T follicular helper cell (primary cell): ENCODE measurements around the gene GNG10.
"Not testable (repeated sequence)": the region's sequence is repeated elsewhere in the genome, so short reads cannot be mapped to it uniquely, and the experiment has no call there.

Experiments
- DNase-seq: peaks from one replicate; pipeline ENCODE4 v3.0.0-alpha.2; 2020; ENCODE audit warnings: low read depth
- total RNA-seq, 2 experiments: gene quantifications; one replicate each; lab custom pipeline; 2026; lab: John Stamatoyannopoulos, UW

GNG10 gene
- total RNA-seq = 0 to 0.13 reads per million in 2 experiments

DNA sequence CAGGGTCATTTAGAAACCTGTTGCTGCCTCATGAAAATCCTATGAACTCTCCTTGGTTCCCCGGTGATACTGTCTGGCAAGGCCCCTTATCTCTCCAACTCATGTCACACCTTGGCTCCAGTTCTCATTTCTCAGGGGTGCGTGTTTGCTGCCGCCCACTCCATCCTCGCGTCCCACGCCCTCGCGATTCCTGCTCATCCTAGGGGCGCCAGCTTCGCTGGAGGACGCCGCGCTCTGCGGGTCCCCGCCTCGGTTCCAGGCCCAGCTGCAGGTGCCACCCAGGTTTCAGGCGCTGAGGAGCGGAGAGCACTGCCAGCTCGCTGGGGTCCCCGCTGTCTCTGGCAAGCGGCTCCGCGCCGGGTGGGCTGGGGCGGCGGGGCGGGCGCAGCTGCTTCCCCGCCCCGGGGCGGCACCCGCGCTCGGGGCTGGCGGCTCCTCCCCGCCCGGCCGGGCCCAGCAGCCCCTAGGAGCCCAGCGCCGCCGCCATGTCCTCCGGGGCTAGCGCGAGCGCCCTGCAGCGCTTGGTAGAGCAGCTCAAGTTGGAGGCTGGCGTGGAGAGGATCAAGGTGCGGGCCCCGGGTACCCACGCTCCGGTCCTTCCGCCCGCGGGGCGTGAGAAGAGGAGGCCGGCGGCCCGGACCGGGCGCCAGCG lies at the start of gene GNG10:
Gene GNG10, plus strand, starts transcription at position 456 of the 652 bp plus-strand sequence. Its CDS starts 30 bp downstream, at position 486.
- DNase-seq = peak; percentile 54

DNA sequence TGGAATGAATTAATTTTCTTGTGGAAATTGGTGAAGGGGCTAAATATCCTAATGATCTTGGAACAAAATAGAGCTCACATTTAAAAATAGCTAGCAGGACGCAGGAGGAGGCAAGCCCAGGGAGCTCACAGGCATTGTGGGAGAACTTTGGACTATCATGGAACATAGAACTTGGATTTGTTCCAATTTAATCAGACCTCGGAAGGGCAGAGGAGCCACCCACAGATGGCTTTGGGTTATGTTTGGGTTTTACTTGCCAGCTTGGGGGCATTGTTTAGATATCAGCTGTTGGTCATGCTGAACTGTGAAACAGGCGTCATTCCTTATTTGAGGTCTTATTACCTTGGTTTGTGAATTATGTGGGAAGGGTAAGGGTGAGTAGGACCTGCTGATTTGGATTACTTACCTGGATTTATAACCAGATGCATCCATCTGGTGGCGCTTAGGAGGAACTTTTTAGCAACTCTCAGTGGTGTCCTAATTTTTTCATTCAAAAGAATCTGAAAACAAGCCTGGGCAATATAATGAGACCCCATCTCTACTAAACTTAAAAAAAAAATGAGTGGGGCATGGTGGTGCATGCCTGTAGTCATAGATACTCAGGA lies 47.9 kb upstream of the GNG10 start:
- DNase-seq = no peak

DNA sequence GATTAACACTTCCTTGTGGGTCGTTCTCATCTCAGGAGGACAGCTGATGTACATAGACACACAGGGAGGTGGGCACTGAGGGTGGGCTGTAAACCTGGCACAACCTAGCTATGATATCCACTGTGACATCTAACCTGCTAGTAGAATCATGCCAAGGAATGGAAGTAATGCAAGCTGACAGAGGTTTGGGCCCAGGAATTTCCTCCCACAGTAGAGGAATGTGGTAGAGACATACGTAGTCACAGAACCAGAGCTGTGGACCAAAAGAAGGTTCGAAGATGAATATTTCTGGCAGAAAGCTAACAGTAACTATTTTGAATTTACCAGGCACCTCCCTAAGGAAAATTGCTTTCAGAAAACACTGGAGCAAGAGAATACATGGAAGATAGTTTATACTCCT lies 45.5 kb upstream of the GNG10 start:
- DNase-seq = no peak

DNA sequence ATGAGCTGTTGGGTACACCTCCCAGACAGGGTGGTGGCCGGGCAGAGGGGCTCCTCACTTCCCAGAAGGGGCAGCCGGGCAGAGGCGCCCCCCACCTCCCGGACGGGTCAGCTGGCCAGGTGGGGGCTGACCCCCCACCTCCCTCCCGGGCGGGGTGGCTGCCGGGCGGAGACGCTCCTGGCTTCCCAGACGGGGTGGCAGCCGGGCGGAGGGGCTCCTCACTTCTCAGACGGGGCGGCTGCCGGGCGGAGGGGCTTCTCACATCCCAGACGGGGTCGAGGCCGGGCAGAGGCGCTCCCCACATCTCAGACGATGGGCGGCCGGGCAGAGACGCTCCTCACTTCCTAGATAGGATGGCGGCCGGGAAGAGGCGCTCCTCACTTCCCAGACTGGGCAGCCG lies 44.1 kb upstream of the GNG10 start:
- DNase-seq = not testable (repeated sequence)

DNA sequence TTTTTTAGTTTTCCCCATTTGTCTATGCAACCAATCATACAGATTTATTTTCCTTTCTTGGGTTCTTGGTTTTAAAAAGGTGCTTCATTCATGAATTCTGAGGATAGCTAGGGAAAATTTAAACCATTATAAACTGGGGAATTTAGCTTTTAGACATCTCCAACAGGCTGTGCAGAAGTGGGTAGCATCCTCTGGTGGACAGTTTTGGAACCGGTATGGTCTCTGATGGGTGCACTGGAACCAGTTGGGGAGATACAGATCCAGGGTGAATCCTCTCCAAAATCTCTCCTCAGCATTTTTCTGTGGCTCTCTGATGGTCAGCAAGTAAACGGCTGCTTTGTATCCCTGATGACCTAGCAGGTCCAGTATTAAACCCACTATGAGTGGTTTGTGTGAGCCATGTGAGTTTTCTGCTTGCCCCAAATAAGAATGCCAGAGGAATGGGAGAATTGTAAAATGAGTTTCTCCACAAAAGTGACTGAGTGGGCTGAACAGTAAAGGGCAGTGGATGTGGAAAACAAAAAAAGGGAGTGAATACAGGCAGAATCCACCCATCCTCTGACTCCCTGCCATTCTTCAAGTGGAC lies 39.4 kb upstream of the GNG10 start:
- DNase-seq = no peak

DNA sequence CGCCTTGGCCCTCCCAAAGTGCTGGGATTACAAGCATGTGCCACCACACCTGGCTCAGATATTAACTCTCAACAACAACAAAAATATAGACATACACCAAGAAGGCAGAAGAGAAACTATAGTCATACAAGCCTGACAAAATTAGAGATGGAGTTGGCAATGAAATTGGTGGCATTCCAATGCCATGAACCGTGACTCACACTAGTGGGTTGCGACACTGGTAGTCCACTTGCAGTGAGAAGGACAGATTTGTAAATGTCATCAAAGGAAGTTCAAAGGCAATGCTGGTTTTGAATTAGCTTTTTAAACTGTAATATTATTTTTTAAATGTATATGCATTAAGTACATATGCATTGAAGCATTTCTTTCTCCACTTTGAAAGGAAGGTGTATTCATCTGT lies 38.8 kb upstream of the GNG10 start:
- no peak for DNase-seq

DNA sequence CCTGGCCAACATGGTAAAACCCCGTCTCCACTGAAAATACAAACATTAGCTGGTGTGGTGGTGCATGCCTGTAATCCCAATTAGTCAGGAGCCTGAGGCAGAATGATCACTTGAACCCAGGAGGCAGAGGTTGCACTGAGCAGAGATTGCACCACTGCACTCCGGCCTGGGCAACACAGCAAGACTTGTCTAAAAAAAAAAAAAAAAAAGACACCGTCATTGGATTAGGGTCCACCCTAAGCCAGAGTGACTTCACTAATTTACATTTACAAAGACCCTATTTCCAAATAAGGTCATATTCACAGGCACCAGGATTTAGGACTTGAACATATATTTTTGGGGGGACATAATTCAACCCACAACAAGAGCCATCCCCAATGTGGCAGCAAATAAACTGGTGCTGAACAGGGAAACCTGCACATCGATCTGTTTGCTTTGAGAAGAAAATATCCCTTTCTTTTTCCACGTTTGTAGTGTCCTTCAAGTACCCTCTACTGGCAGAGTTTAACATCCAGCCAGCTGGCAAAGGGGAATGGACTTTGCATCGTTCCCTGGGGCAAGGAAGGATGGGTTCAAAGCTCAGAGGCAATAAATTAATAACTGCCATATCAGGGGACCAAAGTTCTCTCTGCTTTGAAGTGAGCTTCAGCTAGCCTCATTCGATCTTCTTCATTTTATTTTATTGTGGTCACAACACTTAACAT lies 34.0 kb upstream of the GNG10 start:
- DNase-seq = no peak

DNA sequence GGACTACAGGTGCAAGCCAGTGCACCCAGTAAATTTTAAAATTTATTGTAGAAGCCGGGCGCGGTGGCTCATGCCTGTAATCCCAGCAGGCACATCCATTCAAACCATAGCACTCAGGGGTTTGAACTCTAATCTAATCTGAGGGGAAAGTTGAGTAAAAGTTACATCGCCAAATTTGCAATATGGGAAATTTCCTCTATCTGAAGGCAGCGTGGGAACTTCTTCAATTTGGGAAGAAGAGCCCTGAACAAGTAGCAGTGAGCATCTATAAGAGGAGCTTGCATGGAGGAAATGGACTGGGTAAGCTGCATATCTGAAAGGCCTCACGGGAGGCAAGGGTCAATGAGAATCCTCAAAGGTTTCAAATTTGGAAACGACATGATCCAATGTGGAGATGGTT lies 33.0 kb upstream of the GNG10 start:
- no peak for DNase-seq

DNA sequence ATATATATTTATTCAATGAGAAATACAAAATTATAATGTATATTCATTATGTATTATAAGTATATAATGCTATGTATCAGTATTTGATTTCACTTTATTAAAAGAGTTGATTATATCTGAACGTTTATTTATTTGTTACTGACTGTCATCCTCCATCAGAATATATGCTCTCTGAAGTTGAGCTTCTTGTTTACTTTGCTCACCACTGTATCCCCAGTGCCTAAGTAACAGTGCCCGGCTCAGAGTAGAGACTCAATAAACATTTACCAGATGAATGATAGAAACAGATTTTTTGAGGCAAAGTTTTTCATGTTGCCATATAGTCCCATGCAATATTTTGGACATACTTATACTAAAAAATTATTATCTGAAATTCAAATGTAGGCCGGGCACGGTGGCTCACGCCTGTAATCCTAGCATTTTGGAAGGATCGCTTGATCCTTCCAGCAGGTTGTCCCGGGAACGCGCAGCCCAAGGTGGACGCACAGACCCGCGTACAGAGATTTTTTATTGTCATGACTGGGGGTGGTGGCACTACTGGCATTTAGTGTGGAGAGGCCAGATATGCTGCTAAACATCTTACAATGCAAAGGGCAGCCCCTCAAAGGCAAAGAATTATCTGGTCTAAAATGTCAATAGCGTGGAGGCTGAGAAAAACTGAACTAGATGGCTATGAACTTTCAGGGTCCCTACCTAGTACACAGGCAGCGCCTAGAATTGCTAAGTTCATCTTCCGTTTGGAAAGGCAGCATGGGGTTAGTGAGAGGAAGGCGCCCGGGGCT lies 31.0 kb upstream of the GNG10 start:
- no peak for DNase-seq

DNA sequence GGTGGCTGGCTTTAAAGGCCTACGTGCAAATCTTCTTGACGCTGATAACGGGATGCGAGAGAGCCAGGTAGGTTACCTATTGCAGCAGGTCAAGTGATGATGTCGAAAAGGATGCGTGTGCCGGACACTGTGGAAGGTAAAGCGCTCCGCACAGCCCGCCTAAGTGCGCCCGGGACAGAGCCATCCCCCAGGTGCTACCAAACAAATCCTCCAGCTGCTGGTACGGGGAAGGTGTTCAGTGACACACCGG lies 30.5 kb upstream of the GNG10 start:
- DNase-seq = no peak

DNA sequence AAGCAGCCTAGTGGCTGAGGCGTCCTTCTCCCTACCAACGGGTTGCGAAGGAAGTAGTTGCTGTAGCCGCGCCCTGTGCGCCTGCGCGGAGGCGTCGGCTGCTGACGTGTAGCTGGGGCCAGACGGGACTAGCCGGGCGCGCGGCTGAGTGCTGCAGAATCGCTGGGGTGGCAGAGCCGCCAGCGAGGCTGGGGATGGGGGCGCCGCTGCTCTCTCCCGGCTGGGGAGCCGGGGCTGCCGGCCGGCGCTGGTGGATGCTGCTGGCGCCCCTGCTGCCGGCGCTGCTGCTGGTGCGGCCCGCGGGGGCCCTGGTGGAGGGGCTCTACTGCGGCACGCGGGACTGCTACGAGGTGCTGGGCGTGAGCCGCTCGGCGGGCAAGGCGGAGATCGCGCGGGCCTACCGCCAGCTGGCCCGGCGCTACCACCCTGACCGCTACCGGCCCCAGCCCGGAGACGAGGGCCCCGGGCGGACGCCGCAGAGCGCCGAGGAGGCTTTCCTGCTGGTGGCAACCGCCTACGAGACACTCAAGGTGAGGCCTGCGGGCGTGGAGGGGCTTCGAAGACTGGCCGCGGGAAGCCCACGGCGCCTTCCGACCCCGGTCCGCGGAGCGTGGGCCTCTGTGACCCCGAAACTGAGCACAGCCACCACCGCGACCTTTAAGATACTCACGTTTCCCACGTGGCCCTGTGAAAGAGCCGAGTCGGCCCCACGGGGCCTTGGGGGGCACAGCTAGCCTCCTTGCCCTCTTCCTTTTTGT lies 30.0 kb upstream of the GNG10 start, which contains the start of gene DNAJC25:
Gene DNAJC25, plus strand, starts transcription at position 121 of the 758 bp plus-strand sequence. Its CDS starts 74 bp downstream, at position 195.
- peak; percentile 96 for DNase-seq

DNA sequence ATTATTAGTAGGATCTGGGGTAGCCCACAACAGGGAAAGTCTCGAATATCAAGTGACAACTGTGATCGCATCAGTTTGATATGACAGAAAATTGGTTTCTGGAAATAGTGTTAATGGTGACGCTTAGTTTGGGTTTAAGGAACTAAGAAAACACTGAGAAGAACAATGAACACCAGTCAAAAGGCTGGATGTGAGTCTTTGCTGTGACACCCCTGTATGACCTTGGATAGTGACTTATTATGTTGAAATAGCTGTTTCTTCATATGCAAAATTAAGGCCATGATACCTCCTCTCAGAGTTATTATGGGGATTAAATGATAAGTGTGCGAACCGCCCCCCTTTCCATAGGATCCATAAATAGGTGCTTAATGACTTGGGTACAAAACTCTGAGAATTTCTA lies 29.3 kb upstream of the GNG10 start:
- no peak for DNase-seq

DNA sequence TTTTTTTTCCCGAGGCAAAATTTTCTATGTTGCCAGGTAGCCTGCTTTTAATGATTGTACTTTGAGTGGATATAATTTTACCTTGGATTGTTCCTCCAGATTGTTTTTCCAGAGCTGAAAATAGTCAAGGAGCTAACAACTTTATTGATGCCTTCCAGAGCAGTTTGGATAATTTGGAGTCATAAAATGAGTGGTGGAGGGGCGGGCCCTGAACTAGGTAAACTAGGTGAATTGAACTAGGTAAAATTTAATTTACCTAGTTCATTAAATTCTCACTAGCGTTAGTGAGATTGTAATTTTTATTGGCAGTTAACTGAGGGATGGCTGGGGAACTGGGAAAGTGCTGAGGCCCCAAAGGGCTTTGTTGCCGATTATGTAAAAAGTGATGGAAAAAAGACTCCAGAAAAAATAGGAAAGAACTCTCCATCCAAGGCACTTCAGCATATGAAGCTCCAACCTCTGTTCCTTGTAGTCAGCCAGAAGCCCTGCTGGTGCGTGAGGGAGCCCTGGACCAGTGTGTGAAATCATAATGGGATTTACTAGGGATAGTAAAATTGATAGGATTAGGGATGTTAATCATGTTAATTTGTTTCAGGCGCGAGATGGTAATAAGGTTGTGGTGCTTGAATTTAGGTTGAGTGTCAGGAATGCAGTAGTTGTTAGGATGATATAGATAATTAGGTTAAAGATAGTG lies 28.6 kb upstream of the GNG10 start:
- DNase-seq = no peak

DNA sequence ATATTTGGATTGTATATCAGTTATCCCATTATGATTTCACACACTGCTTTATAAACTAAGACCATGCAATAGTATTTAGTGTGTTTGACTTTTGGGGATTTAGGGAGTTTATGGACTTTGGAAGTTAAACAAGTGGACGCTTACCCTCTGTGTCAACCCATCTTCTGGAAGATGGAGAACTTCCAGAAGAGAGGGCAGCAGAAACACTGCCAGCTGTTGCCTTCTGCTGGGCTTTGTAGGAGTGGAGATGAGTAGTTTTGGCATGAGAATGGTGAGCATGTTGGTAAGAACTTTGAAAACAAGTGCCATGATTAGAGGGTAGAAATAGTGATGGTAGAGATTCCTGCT lies 28.0 kb upstream of the GNG10 start:
- DNase-seq = no peak

DNA sequence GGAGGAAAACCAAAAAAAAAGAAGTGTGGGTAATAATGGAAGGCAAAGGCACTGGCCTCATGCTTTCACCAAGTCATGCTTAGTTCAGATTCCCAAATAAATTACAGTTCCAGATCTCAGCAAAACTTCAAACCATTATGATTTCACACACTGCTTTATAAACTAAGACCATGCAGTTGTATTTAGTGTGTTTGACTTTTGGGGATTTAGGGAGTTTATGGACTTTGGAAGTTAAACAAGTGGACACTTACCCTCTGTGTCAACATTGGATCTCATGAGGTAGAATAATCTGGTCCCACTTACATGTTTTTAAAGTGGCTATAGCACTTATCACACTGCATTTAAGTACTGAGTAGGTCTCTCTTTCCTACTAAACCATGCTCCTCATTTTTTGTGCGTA lies 26.5 kb upstream of the GNG10 start:
- no peak for DNase-seq

DNA sequence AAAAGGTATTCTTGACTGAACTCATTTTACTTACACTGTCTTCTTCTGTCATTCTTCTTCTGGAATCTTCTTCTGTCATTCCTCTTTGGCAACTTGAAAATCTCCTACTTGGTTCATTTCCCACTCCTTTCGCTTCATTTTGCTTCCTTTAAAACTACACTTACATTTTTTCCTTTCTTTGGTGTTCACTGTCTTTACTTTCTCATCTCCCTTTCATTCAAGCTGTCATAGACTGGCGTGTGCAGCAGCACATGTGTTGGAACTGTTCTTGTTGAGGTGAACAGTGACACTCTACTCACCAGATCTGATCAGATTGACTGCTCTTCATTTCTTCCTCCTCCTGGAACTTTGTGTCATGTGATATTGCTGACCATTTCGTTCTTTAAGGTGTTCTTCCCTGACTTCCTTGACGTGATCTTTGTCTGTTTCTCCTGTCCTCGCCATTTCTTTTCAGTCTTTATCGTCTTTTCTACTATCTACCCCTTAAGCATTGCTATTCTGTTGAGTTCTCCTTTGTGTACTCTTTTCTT lies 23.9 kb upstream of the GNG10 start:
- no peak for DNase-seq

DNA sequence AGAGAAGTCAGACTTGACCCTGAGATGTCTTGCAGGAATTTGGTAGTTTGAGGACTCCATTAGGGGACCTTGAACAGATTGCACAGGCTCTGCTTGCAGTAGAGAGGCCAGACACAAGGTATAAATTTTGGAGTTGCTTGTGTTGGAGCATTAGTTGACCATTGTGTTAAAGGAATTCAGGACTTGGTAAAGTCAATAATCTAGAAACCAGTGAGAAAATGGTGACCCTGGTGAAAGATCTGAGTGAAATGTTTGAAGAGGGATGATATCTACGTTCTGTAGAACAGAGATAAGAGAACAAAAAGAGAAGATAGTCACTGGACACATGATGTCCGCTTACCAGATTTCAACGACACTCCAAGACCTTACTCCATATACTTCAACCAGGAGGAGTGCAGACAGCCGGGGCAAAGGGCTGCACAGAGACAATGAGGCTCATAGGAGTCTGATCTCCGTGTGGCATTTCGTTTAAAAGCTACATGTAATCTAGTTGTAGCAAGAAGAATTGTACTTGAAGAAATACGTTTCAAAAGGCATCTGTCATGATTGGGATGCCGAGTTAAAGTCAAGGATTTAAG lies 17.1 kb upstream of the GNG10 start:
- no peak for DNase-seq

DNA sequence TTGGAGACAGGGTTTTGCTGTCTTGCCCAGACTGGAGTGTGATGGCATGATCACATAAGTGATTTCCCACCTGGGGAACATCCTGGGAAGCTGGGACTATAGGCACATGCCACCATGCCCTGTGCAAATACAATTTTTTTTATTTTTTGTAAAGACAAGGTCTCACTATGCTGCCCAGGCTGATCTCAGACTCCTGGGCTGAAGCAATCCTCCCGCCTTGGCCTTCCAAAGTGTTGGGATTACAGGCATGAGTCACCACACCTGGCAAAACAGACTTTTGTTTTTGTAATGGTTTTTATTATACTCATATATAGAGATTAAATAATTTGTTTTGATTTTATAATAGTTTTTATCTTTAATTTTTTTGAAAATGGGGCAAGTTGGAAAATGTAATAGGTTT lies 15.6 kb upstream of the GNG10 start:
- no peak for DNase-seq

DNA sequence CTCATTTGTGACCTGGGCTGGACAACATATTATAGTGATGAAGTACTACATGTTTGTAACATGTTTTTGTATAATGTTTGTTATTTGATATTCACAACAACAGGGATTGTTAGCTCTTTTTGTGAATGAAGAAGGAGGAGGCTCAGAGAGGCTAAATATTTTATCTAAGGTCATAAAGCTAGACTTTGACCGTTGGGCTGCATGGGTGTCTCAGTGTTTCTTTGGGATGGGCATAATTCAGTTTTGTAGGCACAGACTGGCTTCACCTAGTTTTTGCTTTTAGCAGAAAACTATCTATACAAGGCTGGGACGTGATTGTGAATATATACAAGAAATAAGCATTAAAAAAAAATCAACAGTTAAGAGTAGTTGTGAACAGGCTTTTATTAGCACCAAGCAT lies 15.0 kb upstream of the GNG10 start:
- no peak for DNase-seq

DNA sequence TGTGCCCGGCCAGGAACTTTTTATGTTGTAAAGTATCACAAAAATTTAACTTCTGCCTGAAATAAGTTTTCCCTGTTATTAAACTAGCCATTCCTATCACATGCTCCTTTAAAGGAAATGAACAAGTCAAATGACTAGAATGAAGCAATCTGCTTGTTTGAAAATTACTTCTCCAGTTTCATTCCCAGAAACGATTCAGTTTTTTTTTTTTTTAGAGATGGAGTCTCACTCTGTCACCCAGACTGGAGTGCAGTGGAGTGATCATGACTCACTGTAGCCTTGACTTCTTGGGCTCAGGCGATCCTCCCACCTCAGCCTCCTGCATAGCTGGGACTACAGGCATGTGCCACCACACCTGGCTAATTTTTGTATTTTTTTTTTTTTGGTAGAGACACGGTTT lies 13.3 kb upstream of the GNG10 start:
- DNase-seq = no peak
